H1 (cell line): ENCODE measurements around the gene GPR157. TPM values are rescaled to one million over a fixed set of nuclear protein-coding genes. Genes with fewer than 3 reads are reported as not detected.

ENCODE experiments used
- CTCF ChIA-PET: fragments of 300-600 bp; sonication (Branson Sonifier 250); formaldehyde crosslinking; loops from one replicate; lab custom pipeline; 2021; ENCODE audit not compliant: partially characterized antibody; lab: Charles Lee
- POLR2A ChIA-PET: fragments of 300-600 bp; sonication (Branson Sonifier 250); formaldehyde crosslinking; loops from one replicate; lab custom pipeline; 2021; ENCODE audit warnings: inconsistent platforms; ENCODE audit not compliant: partially characterized antibody; lab: Charles Lee
- DNase-seq, 2 experiments: peaks; one replicate each; pipeline versions ENCODE4 v3.0.0 to v3.0.0-alpha.2; 2010 to 2022; ENCODE audit warnings: low spot score in 2 of 2, low read depth in 1 of 2, mixed read lengths in 1 of 2
- FAIRE-seq: peaks from 2 replicates; lab custom pipeline; 2011; peaks lifted over from hg19 to GRCh38; lab: Jason Lieb, UNC
- H2AFZ ChIP-seq: 2 replicates; pipeline ENCODE4 v1.8.1; 2012; ENCODE audit warnings: low read length, inconsistent platforms
- H2AK5ac ChIP-seq: 2 replicates; pipeline ENCODE4 v1.6.1; 2013; ENCODE audit warnings: low read depth, low read length
- H2BK120ac ChIP-seq: replicated peaks from 2 replicates; pipeline ENCODE3; 2013; ENCODE audit warnings: low read depth, low read length, inconsistent platforms
- H2BK12ac ChIP-seq: 2 replicates; pipeline ENCODE4 v1.6.1; 2013; ENCODE audit warnings: low read depth, low read length
- H2BK15ac ChIP-seq: 2 replicates; pipeline ENCODE4 v1.6.1; 2013; ENCODE audit warnings: low read length
- H2BK20ac ChIP-seq: 2 replicates; pipeline ENCODE4 v1.6.1; 2013; ENCODE audit warnings: low read length
- H2BK5ac ChIP-seq: 2 replicates; pipeline ENCODE4 v1.6.1; 2013; ENCODE audit warnings: low read depth, low read length
- H3K14ac ChIP-seq: 2 replicates; pipeline ENCODE4 v1.6.1; 2013; ENCODE audit warnings: inconsistent platforms; ENCODE audit not compliant: insufficient read length
- H3K18ac ChIP-seq: 2 replicates; pipeline ENCODE4 v1.6.1; 2013; ENCODE audit warnings: low read length; ENCODE audit errors: extremely low read depth
- H3K23ac ChIP-seq: 2 replicates; pipeline ENCODE4 v1.6.1; 2013; ENCODE audit warnings: inconsistent platforms; ENCODE audit not compliant: insufficient read length
- H3K23me2 ChIP-seq: 2 replicates; pipeline ENCODE4 v1.6.1; 2013; ENCODE audit warnings: low read depth, low read length
- H3K27ac ChIP-seq: 2 replicates; pipeline ENCODE4 v1.6.1; 2011; ENCODE audit warnings: low read depth, low read length, inconsistent platforms
- H3K27me3 ChIP-seq, 4 experiments: replicated peaks in 1 of 4; 1 replicate in 1 of 4; 2 replicates in 3 of 4; pipeline versions ENCODE4 v1.6.1 to v1.8.1; 2011 to 2013; ENCODE audit warnings: low read length in 3 of 4, mild to moderate bottlenecking in 3 of 4, inconsistent platforms in 2 of 4, mixed read lengths in 2 of 4, moderate library complexity in 1 of 4; ENCODE audit not compliant: control insufficient read depth in 3 of 4, insufficient read depth in 3 of 4; ENCODE audit errors: extremely low read depth in 1 of 4
- H3K36me3 ChIP-seq, 4 experiments: 2 replicates each; pipeline versions ENCODE4 v1.6.1 to v1.8.1; 2011 to 2013; ENCODE audit warnings: mild to moderate bottlenecking in 4 of 4, low read length in 3 of 4, moderate library complexity in 2 of 4, control low read depth in 1 of 4, inconsistent platforms in 1 of 4; ENCODE audit not compliant: insufficient read depth in 4 of 4, control insufficient read depth in 2 of 4
- H3K4ac ChIP-seq: replicated peaks from 2 replicates; pipeline ENCODE3; 2013; ENCODE audit warnings: low read length, low read depth, mixed read lengths, inconsistent platforms; ENCODE audit not compliant: insufficient read length
- H3K4me1 ChIP-seq, 4 experiments: replicated peaks in 1 of 4; 1 replicate in 1 of 4; 2 replicates in 3 of 4; pipeline versions ENCODE4 v1.6.1 to v1.8.1; 2011 to 2013; ENCODE audit warnings: low read length in 3 of 4, inconsistent platforms in 2 of 4, mixed read lengths in 1 of 4; ENCODE audit not compliant: insufficient read depth in 4 of 4, control insufficient read depth in 3 of 4
- H3K4me2 ChIP-seq, 2 experiments: 2 replicates each; pipeline versions ENCODE4 v1.6.1 to v1.8.1; 2011 to 2013; ENCODE audit warnings: low read depth in 2 of 2, low read length in 2 of 2, control low read depth in 1 of 2, inconsistent platforms in 1 of 2, mild to moderate bottlenecking in 1 of 2; ENCODE audit not compliant: insufficient read depth in 1 of 2
- H3K4me3 ChIP-seq, 4 experiments: fragments of 200-600, 300-600 bp in 1 of 4; sonication (generic), shearing (Covaris generic), sonication (Bioruptor Twin) in 1 of 4; 2 replicates each; pipeline versions ENCODE4 v1.5.1 to v1.8.1; 2011 to 2016; ENCODE audit warnings: low read length in 4 of 4, low read depth in 3 of 4, control low read depth in 2 of 4, inconsistent platforms in 2 of 4, mild to moderate bottlenecking in 2 of 4, mixed read lengths in 1 of 4, moderate library complexity in 1 of 4; ENCODE audit not compliant: insufficient read depth in 2 of 4; ENCODE audit errors: extremely low read depth in 1 of 4
- H3K56ac ChIP-seq: replicated peaks from 2 replicates; pipeline ENCODE3; 2013; ENCODE audit warnings: low read depth, mild to moderate bottlenecking, mixed read lengths, low read length, inconsistent platforms; ENCODE audit not compliant: insufficient read length
- H3K79me1 ChIP-seq: 2 replicates; pipeline ENCODE4 v1.6.1; 2013; ENCODE audit warnings: low read depth, low read length, control low read depth
- H3K79me2 ChIP-seq, 2 experiments: 2 replicates each; pipeline versions ENCODE4 v1.6.1 to v1.8.1; 2012 to 2013; ENCODE audit warnings: low read length in 2 of 2, mild to moderate bottlenecking in 2 of 2, inconsistent platforms in 1 of 2; ENCODE audit not compliant: insufficient read depth in 2 of 2, control insufficient read depth in 1 of 2
- H3K9ac ChIP-seq, 4 experiments: replicated peaks in 1 of 4; 1 replicate in 1 of 4; 2 replicates in 3 of 4; pipeline versions ENCODE4 v1.6.1 to v1.8.1; 2011 to 2013; ENCODE audit warnings: low read depth in 3 of 4, low read length in 3 of 4, control low read depth in 2 of 4, mild to moderate bottlenecking in 2 of 4, moderate library complexity in 2 of 4, inconsistent platforms in 1 of 4; ENCODE audit errors: extremely low read depth in 1 of 4
- H3K9me3 ChIP-seq, 2 experiments: 2 replicates each; pipeline versions ENCODE4 v1.6.1 to v1.8.1; 2012 to 2013; ENCODE audit warnings: mild to moderate bottlenecking in 2 of 2, moderate library complexity in 2 of 2, control low read depth in 1 of 2, inconsistent platforms in 1 of 2, low read depth in 1 of 2, low read length in 1 of 2, mixed read lengths in 1 of 2; ENCODE audit not compliant: insufficient read depth in 2 of 2
- H4K20me1 ChIP-seq, 2 experiments: replicated peaks in 1 of 2; 2 replicates each; pipeline versions ENCODE3 to v1.8.1; 2011 to 2013; ENCODE audit warnings: inconsistent platforms in 2 of 2, low read length in 2 of 2, mild to moderate bottlenecking in 1 of 2; ENCODE audit not compliant: insufficient read depth in 2 of 2, control insufficient read depth in 1 of 2
- H4K5ac ChIP-seq: 2 replicates; pipeline ENCODE4 v1.6.1; 2013; ENCODE audit warnings: low read length, low read depth, mixed read lengths, inconsistent platforms; ENCODE audit not compliant: insufficient read length
- H4K8ac ChIP-seq: 2 replicates; pipeline ENCODE4 v1.8.0; 2013; ENCODE audit warnings: mild to moderate bottlenecking, moderate library complexity, low read length, inconsistent platforms; ENCODE audit not compliant: insufficient read depth; ENCODE audit errors: extremely low read depth
- H4K91ac ChIP-seq: replicated peaks from 2 replicates; pipeline ENCODE3; 2013; ENCODE audit warnings: low read length, mixed read lengths, inconsistent platforms; ENCODE audit not compliant: insufficient read length
- CEBPB ChIP-seq: IDR thresholded peaks from 2 replicates; pipeline ENCODE4 v1.6.1; 2012; ENCODE audit warnings: low read depth, low read length
- CREB1 ChIP-seq: IDR thresholded peaks from 2 replicates; pipeline ENCODE4 v1.6.1; 2012; ENCODE audit warnings: inconsistent platforms
- E2F6 ChIP-seq: IDR thresholded peaks from 2 replicates; pipeline ENCODE4 v1.6.1; 2012; ENCODE audit warnings: inconsistent platforms
- EGR1 ChIP-seq: IDR thresholded peaks from 2 replicates; pipeline ENCODE4 v1.6.1; 2011; ENCODE audit warnings: low read depth, low read length, borderline replicate concordance
- KDM1A ChIP-seq: fragments of 200-600, 300-600 bp; sonication (generic); IDR thresholded peaks from 2 replicates; pipeline ENCODE4 v1.7.1; 2016; ENCODE audit warnings: mild to moderate bottlenecking, low read length, borderline replicate concordance
- KDM5A ChIP-seq: fragments of 200-600 bp; IDR thresholded peaks from 2 replicates; pipeline ENCODE4 v1.7.1; 2012; ENCODE audit warnings: mild to moderate bottlenecking, low read length, inconsistent platforms, mixed read lengths
- MAFK ChIP-seq: IDR thresholded peaks from 2 replicates; pipeline ENCODE4 v1.6.1; 2012; ENCODE audit warnings: low read depth, mild to moderate bottlenecking, improper control_type of control experiment, low read length
- PHF8 ChIP-seq: fragments of 200-600 bp; sonication (generic); conservative IDR thresholded peaks from 2 replicates; pipeline ENCODE4 v1.7.1; 2012; ENCODE audit warnings: low read depth, mild to moderate bottlenecking, inconsistent platforms, low read length, moderate library complexity
- POLR2A ChIP-seq, 2 experiments: IDR thresholded peaks; 1 replicate in 1 of 2; 2 replicates in 1 of 2; pipeline ENCODE4 v1.6.1; 2011; ENCODE audit warnings: low read depth in 2 of 2, low read length in 2 of 2, mild to moderate bottlenecking in 2 of 2; ENCODE audit errors: control extremely low read depth in 1 of 2
- POLR2AphosphoS5 ChIP-seq: IDR thresholded peaks from 2 replicates; pipeline ENCODE4 v1.6.1; 2011; ENCODE audit warnings: low read depth, low read length
- RXRA ChIP-seq: IDR thresholded peaks from 2 replicates; pipeline ENCODE4 v1.6.1; 2011; ENCODE audit warnings: low read depth, mild to moderate bottlenecking, low read length, moderate library complexity; ENCODE audit not compliant: insufficient read depth
- SIX5 ChIP-seq: IDR thresholded peaks from 2 replicates; pipeline ENCODE4 v1.6.1; 2011; ENCODE audit warnings: mild to moderate bottlenecking, low read depth, low read length
- TCF12 ChIP-seq: IDR thresholded peaks from 2 replicates; pipeline ENCODE4 v1.6.1; 2011; ENCODE audit warnings: low read depth, mild to moderate bottlenecking, low read length
- WGBS, 2 experiments: shearing (Covaris generic) in 1 of 2; methylation state at CpG; one replicate each; pipeline versions ENCODE4 v1.1.6 to v1.1.7; 2013 to 2015; ENCODE audit warnings: low lambda C conversion rate in 2 of 2, mixed read lengths in 2 of 2, inconsistent platforms in 1 of 2, low coverage in 1 of 2, missing lambda C conversion rate in 1 of 2; ENCODE audit not compliant: insufficient replicate concordance in 2 of 2, insufficient coverage in 1 of 2, insufficient read length in 1 of 2; ENCODE audit errors: extremely low coverage in 1 of 2, missing lambda C conversion rate in 1 of 2; 5-methylcytosine and 5-hydroxymethylcytosine counted together
- polyA plus RNA-seq, 7 experiments: library from polyadenylated mRNA; depleted of rRNA in 3 of 7; stranded (reverse) in 5 of 7; unstranded in 2 of 7; fragments of >200 nt in 5 of 7; fragments of 200-250 nt in 2 of 7; gene quantifications; 1 replicate in 5 of 7; 2 replicates in 1 of 7; 4 replicates in 1 of 7; pipeline versions ENCODE4 v1.2.1 to v1.2.3, GENCODE V29; 2011 to 2013; ENCODE audit warnings: missing spikeins in 2 of 7, mixed read lengths in 2 of 7
- total RNA-seq: library from RNA; stranded (reverse); fragmentation: NEBNext Ultra II Directional; extraction: Animal tissue kit (Norgen Biotek cat#: 25700); gene quantifications from 2 replicates; pipeline ENCODE4 v1.2.1, GENCODE V29; 2021

Gene GPR157
- total and polyA plus RNA-seq, 2 of the 8 experiments (the other 6 are each of a cell fraction or from before 2014, with no cell fraction given) = 1.0 to 11.0 TPM

- no peak for FAIRE-seq
These were observed 57.2 kb downstream of the GPR157 start for GRCh38 chr1:9071554-9072235.

More at GRCh38 chr1:9071554-9072235, 57.2 kb downstream of the GPR157 start:
- no peak overlapping the region for H3K23ac ChIP-seq
- H3K23me2 ChIP-seq = no peaks in the 10 kb centered on the region
- H3K4me2 ChIP-seq = no peak overlapping the region
- H2AFZ ChIP-seq = no peak overlapping the region
- H3K14ac ChIP-seq = no peak overlapping the region
- 97% methylated on average over 13 of the region's 50 CpGs; no CpG with 5 or more reads in 1 of the 2 experiments for WGBS, 2 experiments
- no peaks in the 10 kb centered on the region for H3K27me3 ChIP-seq
- POLR2A ChIA-PET = interaction anchor here (0.7 kb wide), 1 partner anchor 226 kb away, joined by 3 read pairs; no protein-coding TSS in a partner anchor
- H2BK5ac ChIP-seq = no peak overlapping the region
- H2BK15ac ChIP-seq = no peak overlapping the region
- no peak overlapping the region for H3K4me3 ChIP-seq
- no peaks in the 10 kb centered on the region for H3K79me1 ChIP-seq
- H2BK120ac ChIP-seq = no peak overlapping the region
- DNase-seq = no peak
- TF ChIP-seq CREB1 (no peak), TCF12 (no peak), RXRA (no peak), MAFK (no peak), EGR1 (no peak), KDM1A (no peak), PHF8 (no peak), CEBPB (no peak), SIX5 (no peak), POLR2A (IDR thresholded peaks at IDR 0.05; ENCODE audit: control extremely low read depth in 1 of 2, low read depth in 2 of 2, low read length in 2 of 2) (no peak), POLR2AphosphoS5 (no peak), E2F6 (no peak), KDM5A (no peak)
- TF ChIP-seq, all 59 proteins: peak for 0
- Histone ChIP-seq H3K4me1 (peaks cover 0 to 4% (median 1%) of the 10 kb centered on the region in 4 experiments; a peak in 3 of 7 replicates), H3K4ac (no peak overlapping the region), H3K79me2 (no peaks in the 10 kb centered on the region), H4K91ac (no peak overlapping the region), H3K9ac (no peak overlapping the region), H4K5ac (no peak overlapping the region), H3K18ac (no peak overlapping the region; the same call in 1 of the 2 replicates), H4K8ac (peak overlapping the region; percentile 74), H2AK5ac (no peak overlapping the region), H4K20me1 (no peaks in the 10 kb centered on the region), H3K27ac (no peak overlapping the region), H3K56ac (no peak overlapping the region), H3K36me3 (no peaks in the 10 kb centered on the region), H2BK12ac (no peak overlapping the region), H3K9me3 (no peaks in the 10 kb centered on the region), H2BK20ac (no peak overlapping the region)
- CTCF ChIA-PET = interaction anchor here (0.7 to 1.7 kb wide), 3 partner anchors 9 to 715 kb away, joined by 3 to 6 read pairs (median 3); no protein-coding TSS in a partner anchor
